SK-N-SH (cell line): ENCODE results near the gene TMED1. TPM values are rescaled to one million over a fixed set of nuclear protein-coding genes. Genes with fewer than 3 reads are reported as not detected.

Source experiments
- CTCF ChIA-PET: fragments of 300-600, 350-600 bp; formaldehyde crosslinking; extraction: SDS; loops from one replicate; lab custom pipeline; 2021; lab: Yijun Ruan, JAX
- POLR2A ChIA-PET: fragments of 350-600 bp; sonication (Branson Sonifier 250); formaldehyde crosslinking; extraction: SDS; loops from one replicate; lab custom pipeline; 2020; ENCODE audit warnings: antibody characterized with exemption, inconsistent platforms; lab: Yijun Ruan, JAX
- DNase-seq: peaks from one replicate; pipeline ENCODE4 v3.0.0; 2012
- H2AFZ ChIP-seq: fragments of 200-600 bp; sonication (generic); 2 replicates; pipeline ENCODE4 v1.8.1; 2016; ENCODE audit warnings: antibody characterized with exemption, mild to moderate bottlenecking, low read depth
- H3F3A ChIP-seq: fragments of 200-600 bp; sonication (generic); replicated peaks from 2 replicates; pipeline ENCODE3; 2016; ENCODE audit warnings: antibody characterized with exemption, mild to moderate bottlenecking; ENCODE audit not compliant: insufficient read depth
- H3K27ac ChIP-seq, 2 experiments: fragments of 200-500 bp in 1 of 2; fragments of 200-600 bp in 1 of 2; sonication (Bioruptor generic) in 1 of 2; sonication (generic), shearing (Covaris generic) in 1 of 2; 2 replicates each; pipeline versions ENCODE4 v1.5.1 to v1.6.1; 2014 to 2016; ENCODE audit warnings: low read depth in 2 of 2, inconsistent platforms in 1 of 2, low read length in 1 of 2, mild to moderate bottlenecking in 1 of 2, mixed read lengths in 1 of 2
- H3K27me3 ChIP-seq: fragments of 200-600 bp; sonication (generic), shearing (Covaris generic); 2 replicates; pipeline ENCODE4 v1.6.1; 2016; ENCODE audit warnings: mixed run types; ENCODE audit not compliant: insufficient read depth
- H3K36me3 ChIP-seq, 2 experiments: fragments of 200-500 bp in 1 of 2; fragments of 200-600 bp in 1 of 2; sonication (Bioruptor generic) in 1 of 2; sonication (generic) in 1 of 2; replicated peaks in 1 of 2; 2 replicates each; pipeline versions ENCODE3 to v1.5.1; 2014 to 2016; ENCODE audit warnings: low read length in 1 of 2, mild to moderate bottlenecking in 1 of 2; ENCODE audit not compliant: insufficient read depth in 2 of 2, control insufficient read depth in 1 of 2
- H3K4me1 ChIP-seq, 2 experiments: fragments of 200-500 bp in 1 of 2; fragments of 200-600 bp in 1 of 2; sonication (Bioruptor generic) in 1 of 2; sonication (generic), shearing (Covaris generic) in 1 of 2; 2 replicates each; pipeline versions ENCODE4 v1.5.1 to v1.6.1; 2014 to 2016; ENCODE audit warnings: low read depth in 1 of 2, low read length in 1 of 2, mixed run types in 1 of 2; ENCODE audit not compliant: insufficient read depth in 2 of 2, control insufficient read depth in 1 of 2
- H3K4me2 ChIP-seq: fragments of 200-600 bp; sonication (generic), shearing (Covaris generic); 2 replicates; pipeline ENCODE4 v1.6.1; 2017; ENCODE audit warnings: mixed run types
- H3K4me3 ChIP-seq, 2 experiments: fragments of 200-500 bp in 1 of 2; fragments of 200-600 bp in 1 of 2; sonication (Bioruptor generic) in 1 of 2; sonication (generic), shearing (Covaris generic) in 1 of 2; 2 replicates each; pipeline versions ENCODE4 v1.5.1 to v1.8.1; 2014 to 2016; ENCODE audit warnings: low read depth in 2 of 2, inconsistent platforms in 1 of 2, low read length in 1 of 2, mild to moderate bottlenecking in 1 of 2, mixed read lengths in 1 of 2, moderate library complexity in 1 of 2
- H3K79me2 ChIP-seq: fragments of 200-600 bp; sonication (generic); 2 replicates; pipeline ENCODE4 v1.8.1; 2017; ENCODE audit warnings: mild to moderate bottlenecking; ENCODE audit not compliant: insufficient read depth
- H3K9ac ChIP-seq: fragments of 200-600 bp; sonication (generic); 2 replicates; pipeline ENCODE4 v1.6.1; 2017; ENCODE audit warnings: mixed run types
- H3K9me2 ChIP-seq: fragments of 200-600 bp; sonication (generic); 2 replicates; pipeline ENCODE4 v1.6.1; 2017; ENCODE audit warnings: mixed run types
- H3K9me3 ChIP-seq: fragments of 200-600 bp; sonication (generic); 2 replicates; pipeline ENCODE4 v1.6.1; 2017; ENCODE audit warnings: mixed run types, mild to moderate bottlenecking, moderate library complexity
- H4K20me1 ChIP-seq: fragments of 200-600 bp; sonication (generic); 2 replicates; pipeline ENCODE4 v1.6.1; 2017; ENCODE audit warnings: mild to moderate bottlenecking, mixed run types; ENCODE audit not compliant: insufficient read depth
- CTCF ChIP-seq: fragments of 200-600 bp; sonication (generic); IDR thresholded peaks from 2 replicates; pipeline ENCODE4 v1.6.1; 2017; ENCODE audit warnings: antibody characterized with exemption, mild to moderate bottlenecking, moderate library complexity
- EP300 ChIP-seq, 2 experiments: IDR thresholded peaks; 2 replicates each; pipeline versions ENCODE4 v1.4.0 to v1.6.1; 2012; ENCODE audit warnings: borderline replicate concordance in 1 of 2, low read depth in 1 of 2, low read length in 1 of 2
- FOSL2 ChIP-seq: IDR thresholded peaks from 2 replicates; pipeline ENCODE4 v1.4.0; 2012; ENCODE audit warnings: low read depth, mild to moderate bottlenecking, moderate library complexity, borderline replicate concordance
- FOXJ3 ChIP-seq: sonication (generic); formaldehyde crosslinking; IDR thresholded peaks from 2 replicates; pipeline ENCODE4 v1.5.1; 2020; ENCODE audit warnings: mild to moderate bottlenecking, missing genetic modification reagents
- GABPA ChIP-seq: IDR thresholded peaks from 2 replicates; pipeline ENCODE4 v1.4.0; 2012; ENCODE audit warnings: low read depth, mild to moderate bottlenecking
- MXI1 ChIP-seq: IDR thresholded peaks from 2 replicates; pipeline ENCODE4 v1.6.1; 2012; ENCODE audit warnings: mild to moderate bottlenecking, low read depth, low read length, improper control_type of control experiment
- POLR2AphosphoS5 ChIP-seq: IDR thresholded peaks from 2 replicates; pipeline ENCODE4 v1.6.1; 2012; ENCODE audit warnings: low read depth, low read length
- RAD21 ChIP-seq: IDR thresholded peaks from 2 replicates; pipeline ENCODE4 v1.6.1; 2012; ENCODE audit warnings: mild to moderate bottlenecking, low read length
- RCOR1 ChIP-seq: fragments of 150-350 bp; IDR thresholded peaks from 2 replicates; pipeline ENCODE4 v1.6.1; 2017; ENCODE audit warnings: antibody characterized with exemption, low read length
- RXRA ChIP-seq: IDR thresholded peaks from 2 replicates; pipeline ENCODE4 v1.4.0; 2012; ENCODE audit warnings: low read depth, mild to moderate bottlenecking, borderline replicate concordance
- SMC3 ChIP-seq: IDR thresholded peaks from 2 replicates; pipeline ENCODE4 v1.6.1; 2012; ENCODE audit warnings: low read depth, low read length, improper control_type of control experiment
- YY1 ChIP-seq: IDR thresholded peaks from 2 replicates; pipeline ENCODE4 v1.4.0; 2012; ENCODE audit warnings: low read depth, mild to moderate bottlenecking
- WGBS: methylation state at CpG from one replicate; pipeline ENCODE4 v1.1.6; 2017; ENCODE audit warnings: low lambda C conversion rate; 5-methylcytosine and 5-hydroxymethylcytosine counted together
- polyA plus RNA-seq, 3 experiments: library from polyadenylated mRNA; depleted of rRNA; stranded (reverse); fragments of >200 nt; gene quantifications; 2 replicates each; pipeline ENCODE4 v1.2.3, GENCODE V29; 2012
- TF ChIP-seq, protein P1 (sequence below): IDR thresholded peaks from 2 replicates; pipeline ENCODE4 v1.4.0; 2012; ENCODE audit warnings: low read depth
- TF ChIP-seq, protein P2 (sequence below): IDR thresholded peaks from 2 replicates; pipeline ENCODE4 v1.4.0; 2012; ENCODE audit warnings: low read depth, borderline replicate concordance

Gene TMED1
- polyA plus RNA-seq, 1 of the 3 experiments (the other 2 are of a cell fraction): 92.4 TPM

GRCh38 chr19:10871711-10872545, 35.9 kb upstream of the TMED1 start:
- peak overlapping the region; percentile 96 for H3K4me2 ChIP-seq
- H4K20me1 ChIP-seq: peaks cover 14% of the 10 kb centered on the region; the same call in 1 of the 2 replicates
- POLR2A ChIA-PET: interaction anchor here (0.6 to 1.2 kb wide), 5 partner anchors 9 to 1285 kb away, joined by 3 to 5 read pairs (median 4); partner anchors contain the start of gene TMED1
- H3K79me2 ChIP-seq: peaks cover 53% of the 10 kb centered on the region
- peak overlapping the region; percentile 58 to 78; a peak in 3 of 4 replicates for H3K27ac ChIP-seq
- no peak for TF ChIP-seq RXRA
- no peak for TF ChIP-seq POLR2AphosphoS5
- TF ChIP-seq MXI1: 0 out of 2 replicates have a peak, but pooled peaks have one; percentile 50
- no peak for TF ChIP-seq FOSL2
- no peak for TF ChIP-seq GABPA
- TF ChIP-seq, protein P1, sequence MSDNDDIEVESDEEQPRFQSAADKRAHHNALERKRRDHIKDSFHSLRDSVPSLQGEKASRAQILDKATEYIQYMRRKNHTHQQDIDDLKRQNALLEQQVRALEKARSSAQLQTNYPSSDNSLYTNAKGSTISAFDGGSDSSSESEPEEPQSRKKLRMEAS: peak; percentile 27; the same call in 1 of the 2 replicates
- no peak for TF ChIP-seq FOXJ3 (CRISPR knock-in tag)
- no peak for TF ChIP-seq SMC3
- no peak for TF ChIP-seq EP300 (IDR thresholded peaks at IDR 0.05; ENCODE audit: borderline replicate concordance in 1 of 2, low read depth in 1 of 2, low read length in 1 of 2)
- TF ChIP-seq RCOR1: no peak
- TF ChIP-seq CTCF: 0 out of 2 replicates have a peak, but pooled peaks have one; percentile 17
- TF ChIP-seq, protein P2, sequence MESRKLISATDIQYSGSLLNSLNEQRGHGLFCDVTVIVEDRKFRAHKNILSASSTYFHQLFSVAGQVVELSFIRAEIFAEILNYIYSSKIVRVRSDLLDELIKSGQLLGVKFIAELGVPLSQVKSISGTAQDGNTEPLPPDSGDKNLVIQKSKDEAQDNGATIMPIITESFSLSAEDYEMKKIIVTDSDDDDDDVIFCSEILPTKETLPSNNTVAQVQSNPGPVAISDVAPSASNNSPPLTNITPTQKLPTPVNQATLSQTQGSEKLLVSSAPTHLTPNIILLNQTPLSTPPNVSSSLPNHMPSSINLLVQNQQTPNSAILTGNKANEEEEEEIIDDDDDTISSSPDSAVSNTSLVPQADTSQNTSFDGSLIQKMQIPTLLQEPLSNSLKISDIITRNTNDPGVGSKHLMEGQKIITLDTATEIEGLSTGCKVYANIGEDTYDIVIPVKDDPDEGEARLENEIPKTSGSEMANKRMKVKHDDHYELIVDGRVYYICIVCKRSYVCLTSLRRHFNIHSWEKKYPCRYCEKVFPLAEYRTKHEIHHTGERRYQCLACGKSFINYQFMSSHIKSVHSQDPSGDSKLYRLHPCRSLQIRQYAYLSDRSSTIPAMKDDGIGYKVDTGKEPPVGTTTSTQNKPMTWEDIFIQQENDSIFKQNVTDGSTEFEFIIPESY: no peak
- TF ChIP-seq YY1: no peak
- no peak for TF ChIP-seq RAD21
- H3K36me3 ChIP-seq: no peaks in the 10 kb centered on the region
- no peaks in the 10 kb centered on the region for H3K9me2 ChIP-seq
- H2AFZ ChIP-seq: peak overlapping the region; percentile 79; the same call in 1 of the 2 replicates
- H3K9ac ChIP-seq: peak overlapping the region; percentile 88
- DNase-seq: peak; percentile 74
- CTCF ChIA-PET: interaction anchor here (0.8 to 3.0 kb wide), 21 partner anchors 7 to 154 kb away, joined by 3 to 49 read pairs (median 4); partner anchors contain the start of genes DNM2 and TMED1
- peak overlapping the region; percentile 67 to 93 for H3K4me3 ChIP-seq
- peaks cover 8 to 17% of the 10 kb centered on the region in 2 experiments; a peak in 2 of 4 replicates for H3K4me1 ChIP-seq
- H3K9me3 ChIP-seq: no peaks in the 10 kb centered on the region
- peaks cover 9% of the 10 kb centered on the region for H3F3A ChIP-seq
- H3K27me3 ChIP-seq: no peaks in the 10 kb centered on the region
- whole genome bisulfite sequencing: under 1% methylated on average over 34 of the region's 90 CpGs
